Testis (tissue), 2 donors: ENCODE data around the gene ADRA2B.

Source experiments
- POLR2A ChIP-seq: fragments of 450-650 bp; IDR thresholded peaks from one replicate; pipeline ENCODE4 v1.6.1; 2017; ENCODE audit warnings: antibody characterized with exemption, mild to moderate bottlenecking, moderate library complexity
- TF ChIP-seq, protein P1 (sequence below), 3 experiments: fragments of 450-650 bp in 2 of 3; fragments of 200-600 bp in 1 of 3; sonication (generic) in 1 of 3; IDR thresholded peaks; one replicate each; pipeline ENCODE4 v1.5.1; 2016 to 2019; ENCODE audit warnings: antibody characterized with exemption in 3 of 3, mild to moderate bottlenecking in 2 of 3, moderate library complexity in 1 of 3

GRCh38 chr2:96135621-96136020, 19.2 kb upstream of the ADRA2B start:
- TF ChIP-seq, protein P1, sequence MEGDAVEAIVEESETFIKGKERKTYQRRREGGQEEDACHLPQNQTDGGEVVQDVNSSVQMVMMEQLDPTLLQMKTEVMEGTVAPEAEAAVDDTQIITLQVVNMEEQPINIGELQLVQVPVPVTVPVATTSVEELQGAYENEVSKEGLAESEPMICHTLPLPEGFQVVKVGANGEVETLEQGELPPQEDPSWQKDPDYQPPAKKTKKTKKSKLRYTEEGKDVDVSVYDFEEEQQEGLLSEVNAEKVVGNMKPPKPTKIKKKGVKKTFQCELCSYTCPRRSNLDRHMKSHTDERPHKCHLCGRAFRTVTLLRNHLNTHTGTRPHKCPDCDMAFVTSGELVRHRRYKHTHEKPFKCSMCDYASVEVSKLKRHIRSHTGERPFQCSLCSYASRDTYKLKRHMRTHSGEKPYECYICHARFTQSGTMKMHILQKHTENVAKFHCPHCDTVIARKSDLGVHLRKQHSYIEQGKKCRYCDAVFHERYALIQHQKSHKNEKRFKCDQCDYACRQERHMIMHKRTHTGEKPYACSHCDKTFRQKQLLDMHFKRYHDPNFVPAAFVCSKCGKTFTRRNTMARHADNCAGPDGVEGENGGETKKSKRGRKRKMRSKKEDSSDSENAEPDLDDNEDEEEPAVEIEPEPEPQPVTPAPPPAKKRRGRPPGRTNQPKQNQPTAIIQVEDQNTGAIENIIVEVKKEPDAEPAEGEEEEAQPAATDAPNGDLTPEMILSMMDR (IDR thresholded peaks at IDR 0.05), result no peak
- TF ChIP-seq POLR2A, result no peak
